MG63 (cell line): ENCODE data around the gene RSRC1. TPM values are rescaled to one million over a fixed set of nuclear protein-coding genes. Genes with fewer than 3 reads are reported as not detected.
"Not testable (repeated sequence)": the region's sequence is repeated elsewhere in the genome, so short reads cannot be mapped to it uniquely, and the experiment has no call there.

Source experiments
- DNase-seq: peaks from one replicate; pipeline ENCODE4 v3.0.0-alpha.2; 2020
- H3K27me3 ChIP-seq: fragments of 250-450 bp; sonication (Bioruptor Pico); 2 replicates; pipeline ENCODE4 v1.5.1; 2020; ENCODE audit warnings: mild to moderate bottlenecking, moderate library complexity
- H3K36me3 ChIP-seq: fragments of 250-450 bp; sonication (Bioruptor Pico); 2 replicates; pipeline ENCODE4 v1.5.1; 2020; ENCODE audit warnings: mild to moderate bottlenecking, moderate library complexity
- H3K4me3 ChIP-seq: fragments of 250-450 bp; sonication (Bioruptor Pico); 2 replicates; pipeline ENCODE4 v1.5.1; 2020; ENCODE audit warnings: mild to moderate bottlenecking, moderate library complexity
- H3K9me3 ChIP-seq: fragments of 250-450 bp; sonication (Bioruptor Pico); 2 replicates; pipeline ENCODE4 v1.5.1; 2020; ENCODE audit warnings: mild to moderate bottlenecking, moderate library complexity
- total RNA-seq: library from RNA; depleted of rRNA; stranded (reverse); fragments of >200 nt; shearing (Covaris generic); gene quantifications from 2 replicates; pipeline ENCODE4 v1.2.3, GENCODE V29; 2014; ENCODE audit warnings: low replicate concordance

Gene RSRC1
- total RNA-seq, 1 experiment from 2014 or later = 42.6 TPM

DNA sequence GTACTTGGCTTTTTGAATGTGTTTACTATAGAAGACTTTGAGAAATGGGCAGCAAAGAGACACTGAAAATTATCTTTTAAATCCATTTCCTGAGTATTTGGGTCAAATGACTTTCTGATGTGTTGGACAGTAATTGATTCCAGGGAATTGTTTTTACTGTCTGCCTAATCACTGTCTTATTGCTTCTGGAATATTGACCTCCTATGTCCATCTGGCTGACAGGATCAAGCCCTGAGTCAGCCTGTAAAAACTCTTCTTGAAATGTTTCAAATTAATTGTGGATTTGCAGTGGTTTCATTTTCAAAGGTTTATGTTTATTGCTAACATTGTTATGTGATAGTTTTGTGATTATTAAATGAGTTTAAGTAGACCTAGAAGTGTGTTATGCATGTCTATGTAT lies 410.5 kb downstream of the RSRC1 start:
- no peaks in the 10 kb centered on the region for H3K9me3 ChIP-seq
- H3K27me3 ChIP-seq = no peaks in the 10 kb centered on the region
- H3K36me3 ChIP-seq = no peaks in the 10 kb centered on the region
- H3K4me3 ChIP-seq = no peak overlapping the region
- DNase-seq = no peak

DNA sequence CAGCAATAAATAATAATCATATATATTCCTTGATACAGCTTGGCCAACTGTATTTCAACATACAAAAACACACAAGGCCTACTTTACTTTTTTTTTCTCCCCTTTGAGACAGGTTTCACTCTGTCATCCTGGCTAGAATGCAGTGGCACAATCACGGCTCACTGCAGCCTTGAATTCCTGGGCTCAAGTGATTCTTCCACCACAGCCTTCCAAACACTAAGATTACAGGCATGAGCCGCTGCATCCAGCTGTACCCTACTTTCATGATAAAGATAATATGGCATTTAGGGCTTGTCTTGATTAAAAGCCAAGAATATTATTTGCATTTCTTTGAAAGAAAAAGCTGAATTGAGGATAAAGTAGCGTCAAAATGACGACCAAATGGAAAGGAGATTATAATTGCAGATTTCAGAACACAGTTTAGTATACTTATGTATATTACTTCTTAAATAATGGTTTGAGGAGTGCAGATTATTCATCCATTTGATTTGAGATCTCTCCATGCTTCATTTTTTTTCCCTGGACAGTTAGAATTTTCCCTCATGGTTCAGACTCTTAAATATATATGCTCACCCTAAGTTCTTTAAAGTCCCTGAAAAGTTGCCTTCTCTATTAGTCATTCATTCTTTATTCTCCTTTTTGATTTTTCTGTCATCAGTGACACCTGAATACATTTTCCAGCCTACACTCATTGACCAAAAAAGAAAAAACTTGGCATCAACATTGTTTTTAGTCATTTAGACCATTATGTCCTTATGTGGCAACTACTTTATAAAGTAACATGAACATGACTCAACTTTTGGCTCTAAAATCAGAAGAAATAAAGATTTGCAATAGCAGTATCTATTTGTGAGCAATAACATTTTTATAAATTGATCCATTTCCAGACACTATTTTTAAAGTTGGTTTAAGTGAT lies 412.6 kb downstream of the RSRC1 start:
- no peak for DNase-seq
- H3K27me3 ChIP-seq = no peaks in the 10 kb centered on the region
- no peak overlapping the region for H3K4me3 ChIP-seq
- H3K36me3 ChIP-seq = no peaks in the 10 kb centered on the region
- no peaks in the 10 kb centered on the region for H3K9me3 ChIP-seq

DNA sequence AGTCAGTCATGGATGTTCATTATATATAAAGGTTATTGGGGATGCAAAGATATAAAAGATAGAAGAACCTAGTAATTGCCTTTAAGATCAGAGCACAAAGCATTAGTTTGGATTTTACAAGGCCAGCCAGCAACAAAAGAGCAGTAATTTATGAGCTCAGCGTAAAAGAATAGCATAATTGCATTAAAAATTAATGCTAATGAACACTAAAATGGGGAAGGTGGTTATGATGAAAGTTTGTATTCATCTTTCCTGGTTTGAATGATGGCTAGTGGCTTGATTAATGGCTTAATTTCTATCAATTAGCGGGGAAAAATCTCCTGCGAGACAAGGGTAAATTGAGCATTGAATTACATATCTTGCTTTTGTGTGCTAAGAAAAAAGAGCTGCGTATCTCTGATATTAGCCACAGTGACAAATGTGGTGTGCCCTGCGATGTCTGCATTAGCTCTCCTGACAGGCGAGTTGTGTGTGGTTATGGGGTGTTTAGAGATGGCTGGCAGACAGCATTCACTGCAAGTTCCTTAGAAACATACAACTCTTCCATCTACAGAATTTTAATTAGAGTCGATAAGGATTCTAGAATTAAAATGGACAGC lies 418.3 kb downstream of the RSRC1 start:
- Histone ChIP-seq H3K36me3 (no peaks in the 10 kb centered on the region), H3K9me3 (no peaks in the 10 kb centered on the region), H3K4me3 (no peak overlapping the region), H3K27me3 (no peaks in the 10 kb centered on the region)
- DNase-seq = no peak

DNA sequence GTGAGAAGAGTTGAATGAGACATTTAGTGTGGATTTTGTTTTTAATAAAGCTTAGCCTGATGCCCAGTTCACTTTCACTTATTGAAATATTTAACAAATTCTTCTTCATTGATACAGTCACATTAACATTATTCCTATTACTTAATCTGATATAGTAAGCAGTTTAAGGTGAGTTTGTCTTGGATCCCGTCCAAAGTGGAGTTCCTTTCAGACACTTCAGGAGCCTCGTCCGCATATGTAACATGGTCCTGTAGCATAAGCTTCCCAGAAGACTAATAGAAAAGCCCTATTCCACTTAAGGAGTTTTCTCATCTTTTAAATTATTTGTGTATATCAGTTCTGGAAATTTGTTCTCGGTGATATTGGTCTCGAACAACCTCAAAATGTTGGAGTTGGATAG lies 421.4 kb downstream of the RSRC1 start:
- no peak overlapping the region for H3K4me3 ChIP-seq
- no peaks in the 10 kb centered on the region for H3K27me3 ChIP-seq
- H3K36me3 ChIP-seq = no peaks in the 10 kb centered on the region
- H3K9me3 ChIP-seq = no peaks in the 10 kb centered on the region
- DNase-seq = no peak

DNA sequence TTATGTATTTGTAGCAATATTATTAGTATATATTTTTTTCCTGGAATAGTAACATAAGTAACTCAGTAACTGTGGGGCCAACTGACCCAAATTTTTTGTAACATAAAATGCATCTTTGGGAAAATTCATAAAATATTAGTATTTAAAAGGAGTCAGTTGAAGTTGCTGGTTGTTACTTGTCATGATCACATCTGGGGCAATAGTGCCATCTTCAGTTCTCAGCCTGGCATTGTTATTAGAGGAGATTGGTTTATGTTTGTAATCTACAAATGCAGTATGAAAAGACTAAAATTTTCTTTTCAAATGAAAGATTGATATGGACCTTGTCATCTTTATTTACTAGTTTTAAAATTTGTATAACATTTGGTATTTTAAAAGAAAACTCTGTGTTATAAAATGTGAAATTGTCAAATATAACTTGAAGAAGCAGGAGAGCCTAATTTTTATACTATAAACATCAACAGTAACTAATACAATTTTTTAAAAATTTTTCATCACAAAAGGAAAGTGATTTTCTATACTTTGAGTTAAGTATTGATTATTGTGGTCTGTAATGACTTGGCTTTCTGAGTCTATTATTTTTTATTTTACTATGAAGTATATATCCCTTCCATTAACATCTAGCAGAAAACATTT lies 422.3 kb downstream of the RSRC1 start:
- Histone ChIP-seq H3K4me3 (no peak overlapping the region), H3K36me3 (no peaks in the 10 kb centered on the region), H3K27me3 (no peaks in the 10 kb centered on the region), H3K9me3 (no peaks in the 10 kb centered on the region)
- no peak for DNase-seq

DNA sequence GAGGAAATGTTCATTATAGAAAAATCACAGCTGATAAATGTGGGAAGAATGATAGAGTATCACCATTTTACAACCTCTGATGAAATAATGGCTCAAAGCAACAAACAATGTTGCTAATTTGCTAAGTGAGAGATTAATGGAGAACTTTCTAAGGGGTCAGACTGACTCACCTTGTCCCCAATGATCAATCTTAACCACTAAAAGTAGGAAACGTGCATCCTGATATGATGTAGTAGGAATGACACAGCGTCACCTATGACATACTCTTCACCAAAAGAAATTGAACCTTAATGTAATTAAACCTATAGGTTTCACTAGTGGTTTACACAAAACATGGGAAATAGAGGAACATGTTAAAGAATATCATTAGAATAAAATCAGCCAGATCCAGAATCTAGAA lies 426.0 kb downstream of the RSRC1 start:
- Histone ChIP-seq H3K27me3 (no peaks in the 10 kb centered on the region), H3K9me3 (no peaks in the 10 kb centered on the region), H3K4me3 (no peak overlapping the region), H3K36me3 (no peaks in the 10 kb centered on the region)
- DNase-seq = no peak

DNA sequence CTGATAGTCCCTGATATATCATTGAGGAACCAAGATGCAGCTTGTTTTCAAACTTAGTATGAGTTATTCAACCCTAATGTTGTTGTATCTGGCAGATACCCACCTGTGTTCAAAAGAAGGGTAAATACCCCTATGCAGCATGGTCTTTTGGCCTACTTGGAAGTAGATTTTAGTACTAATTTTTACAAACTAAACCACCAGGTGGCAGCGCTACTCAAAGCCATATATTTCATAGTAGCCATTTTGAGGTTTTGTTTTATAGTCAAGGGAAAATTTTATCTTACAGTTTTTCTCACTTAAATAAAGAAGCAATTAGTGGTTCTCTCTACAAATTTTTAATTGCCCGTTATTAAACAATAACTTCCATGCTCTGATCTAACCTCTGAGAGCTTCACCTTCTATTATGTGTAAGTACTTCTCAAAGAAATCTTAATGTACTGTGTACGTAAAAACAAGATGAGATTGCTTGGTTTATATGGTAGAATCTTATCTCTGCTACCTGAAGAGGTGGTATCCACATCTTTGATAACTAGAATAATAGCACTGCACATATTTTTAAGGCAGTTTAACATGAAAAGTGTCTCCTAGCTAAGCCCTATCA lies 429.6 kb downstream of the RSRC1 start:
- Histone ChIP-seq H3K4me3 (no peak overlapping the region), H3K36me3 (no peaks in the 10 kb centered on the region), H3K27me3 (no peaks in the 10 kb centered on the region), H3K9me3 (no peaks in the 10 kb centered on the region)
- no peak for DNase-seq

DNA sequence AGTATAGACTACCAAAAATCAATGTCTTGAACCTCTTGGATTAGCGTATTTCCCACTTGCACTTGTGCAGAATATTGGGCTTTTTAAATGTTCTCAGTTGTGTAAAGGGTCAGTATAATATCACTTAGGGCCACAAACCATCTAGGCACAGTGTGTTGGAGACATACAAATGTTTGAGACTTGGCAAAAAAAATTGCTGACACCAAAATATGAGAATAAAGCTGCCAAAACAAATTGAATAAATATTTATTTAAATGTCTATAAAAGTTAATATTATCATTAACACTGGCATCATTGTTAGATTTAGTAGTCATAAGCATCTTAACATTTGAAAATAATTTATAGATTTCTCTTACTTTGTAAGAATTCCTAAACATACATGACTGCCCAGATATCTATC lies 430.2 kb downstream of the RSRC1 start:
- DNase-seq = no peak
- H3K4me3 ChIP-seq = no peak overlapping the region
- no peaks in the 10 kb centered on the region for H3K36me3 ChIP-seq
- no peaks in the 10 kb centered on the region for H3K9me3 ChIP-seq
- H3K27me3 ChIP-seq = no peaks in the 10 kb centered on the region

DNA sequence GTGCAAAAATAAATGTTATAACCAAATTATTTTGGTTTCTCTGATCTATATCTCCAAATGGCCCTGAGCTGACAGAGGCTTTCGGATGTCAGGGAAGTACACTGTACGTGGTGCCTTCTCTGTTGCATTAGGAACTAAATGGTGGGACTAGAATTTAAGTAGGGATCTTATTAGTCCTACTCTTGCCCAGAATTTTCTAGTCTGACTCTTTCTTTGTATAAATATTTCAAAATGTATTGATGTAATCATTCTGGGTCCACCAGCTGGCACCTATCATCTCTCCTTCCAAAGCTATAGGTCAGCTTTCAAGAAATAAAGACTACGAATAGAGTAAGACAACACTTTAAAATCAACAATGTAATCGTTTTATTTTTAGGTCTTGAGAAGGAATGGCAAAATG lies 438.8 kb downstream of the RSRC1 start:
- no peaks in the 10 kb centered on the region for H3K27me3 ChIP-seq
- no peak for DNase-seq
- H3K4me3 ChIP-seq = no peak overlapping the region
- H3K36me3 ChIP-seq = no peaks in the 10 kb centered on the region; the same call in 1 of the 2 replicates
- H3K9me3 ChIP-seq = no peaks in the 10 kb centered on the region

DNA sequence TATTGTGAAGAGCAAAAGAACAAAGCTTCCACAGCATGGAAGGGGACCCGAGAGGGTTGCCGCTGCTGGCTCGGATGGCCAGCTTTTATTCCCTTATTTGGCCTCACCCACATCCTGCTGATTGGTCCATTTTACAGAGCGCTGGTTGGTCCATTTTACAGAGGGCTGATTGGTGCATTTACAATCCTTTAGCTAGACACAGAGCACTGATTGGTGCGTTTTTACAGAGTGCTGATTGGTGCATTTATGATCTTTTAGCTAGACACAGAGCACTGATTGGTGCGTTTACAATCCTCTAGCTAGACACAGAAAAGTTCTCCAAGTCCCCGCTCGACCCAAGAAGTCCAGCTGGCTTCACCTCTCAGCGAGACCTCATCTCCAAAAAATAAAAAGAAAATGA lies 440.0 kb downstream of the RSRC1 start:
- not testable (repeated sequence) for DNase-seq, H3K4me3 ChIP-seq, H3K36me3 ChIP-seq, H3K9me3 ChIP-seq, H3K27me3 ChIP-seq

DNA sequence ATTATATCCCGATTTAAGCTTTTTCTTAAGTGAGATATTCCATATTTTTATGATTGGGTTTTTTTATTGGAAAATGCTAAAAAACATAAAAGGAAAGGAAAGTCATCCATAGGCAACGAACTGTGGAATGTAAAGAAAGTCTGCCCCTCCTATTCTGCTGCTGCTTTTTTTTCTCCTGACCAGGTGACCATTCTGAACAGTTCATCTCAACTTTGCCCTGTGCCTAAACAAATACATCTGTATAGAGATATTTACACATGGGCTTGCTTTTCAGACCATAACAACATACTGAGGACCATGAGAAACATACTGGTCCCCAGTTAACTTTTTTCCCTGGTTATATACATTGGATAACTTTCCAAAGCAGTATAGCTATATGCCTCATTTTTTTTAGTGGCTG lies 442.2 kb downstream of the RSRC1 start:
- Histone ChIP-seq H3K27me3 (no peaks in the 10 kb centered on the region), H3K36me3 (no peaks in the 10 kb centered on the region; the same call in 1 of the 2 replicates), H3K9me3 (no peaks in the 10 kb centered on the region), H3K4me3 (no peak overlapping the region)
- no peak for DNase-seq

DNA sequence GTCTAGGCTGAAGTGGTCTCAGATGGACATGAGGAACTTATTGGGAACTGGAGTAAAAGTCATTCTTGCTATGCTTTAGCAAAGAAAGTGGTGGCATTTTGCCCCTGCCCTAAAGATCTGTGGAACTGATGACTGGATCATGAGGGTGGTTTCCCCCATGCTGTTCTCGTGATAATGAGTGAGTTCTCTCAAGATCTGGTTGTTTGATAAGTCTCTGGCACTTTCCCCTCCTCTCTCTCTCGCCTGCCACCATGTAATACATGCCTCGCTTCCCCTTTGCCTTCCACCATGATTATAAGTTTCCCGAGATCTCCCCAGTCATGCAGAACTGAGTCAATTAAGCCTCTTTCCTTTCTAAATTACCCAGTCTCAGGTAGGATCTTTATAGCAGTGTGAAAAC lies 449.6 kb downstream of the RSRC1 start:
- no peaks in the 10 kb centered on the region for H3K36me3 ChIP-seq
- no peaks in the 10 kb centered on the region for H3K27me3 ChIP-seq
- DNase-seq = no peak
- no peaks in the 10 kb centered on the region for H3K9me3 ChIP-seq
- no peak overlapping the region for H3K4me3 ChIP-seq

DNA sequence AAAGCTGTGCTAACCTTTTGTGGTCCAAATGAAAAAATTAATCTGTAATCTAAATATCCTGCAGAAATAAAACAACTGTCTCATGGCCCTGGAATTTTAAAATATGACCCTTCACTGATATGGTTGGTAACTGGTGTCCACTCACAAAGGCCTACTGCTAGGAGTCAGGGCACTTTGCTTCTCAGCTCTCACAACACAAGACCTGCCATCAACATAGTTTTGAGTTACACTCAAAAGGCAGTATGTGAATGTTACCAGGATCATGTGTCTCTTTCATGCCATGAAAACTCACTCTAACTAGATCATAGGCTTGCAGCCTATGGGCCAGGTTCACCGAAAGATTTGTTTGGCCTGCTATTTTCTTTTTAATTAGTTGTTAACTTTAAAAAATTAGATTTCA lies 451.1 kb downstream of the RSRC1 start:
- DNase-seq = no peak
- H3K4me3 ChIP-seq = no peak overlapping the region
- no peaks in the 10 kb centered on the region for H3K27me3 ChIP-seq
- no peaks in the 10 kb centered on the region for H3K9me3 ChIP-seq
- H3K36me3 ChIP-seq = no peaks in the 10 kb centered on the region

DNA sequence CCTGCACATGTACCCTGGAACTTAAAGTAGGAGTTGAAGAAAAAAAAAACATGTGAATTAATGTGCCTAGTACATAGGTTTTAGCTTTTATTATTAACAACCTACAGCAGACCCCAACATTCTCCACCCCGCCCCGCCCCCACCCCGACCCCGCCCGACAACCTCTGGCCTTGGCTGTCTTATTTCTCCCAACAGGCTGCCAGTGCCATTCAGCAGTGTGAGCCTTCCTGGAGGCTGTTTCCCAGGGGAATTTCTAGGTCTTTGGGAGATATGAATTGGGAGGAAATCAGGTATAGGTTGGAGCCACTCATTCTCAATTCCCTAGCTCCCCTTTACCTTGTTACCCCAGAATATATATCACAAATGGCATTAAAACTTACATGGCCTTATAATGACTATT lies 452.8 kb downstream of the RSRC1 start:
- Histone ChIP-seq H3K9me3 (no peaks in the 10 kb centered on the region), H3K4me3 (no peak overlapping the region), H3K36me3 (no peaks in the 10 kb centered on the region), H3K27me3 (no peaks in the 10 kb centered on the region)
- DNase-seq = no peak

DNA sequence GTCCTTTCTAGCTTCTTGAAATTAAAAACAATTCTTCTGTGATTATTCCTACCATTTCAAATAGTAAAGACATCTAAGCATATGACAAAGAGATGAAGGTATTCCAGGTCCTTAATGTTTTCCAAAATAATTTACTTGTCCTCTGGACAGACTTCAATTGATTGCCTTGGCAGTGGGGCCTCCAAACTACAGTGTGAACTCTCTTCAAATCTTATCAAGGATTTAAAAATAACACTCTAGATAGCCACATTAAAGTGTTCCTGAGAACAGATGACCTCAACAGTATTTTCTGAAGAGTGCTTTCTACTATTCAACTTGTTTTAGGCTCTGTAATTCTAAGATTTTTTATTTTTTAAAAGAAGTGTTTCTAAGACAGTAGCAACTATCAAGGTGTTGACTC lies 453.2 kb downstream of the RSRC1 start:
- Histone ChIP-seq H3K36me3 (no peaks in the 10 kb centered on the region), H3K27me3 (no peaks in the 10 kb centered on the region), H3K9me3 (no peaks in the 10 kb centered on the region), H3K4me3 (no peak overlapping the region)
- no peak for DNase-seq

DNA sequence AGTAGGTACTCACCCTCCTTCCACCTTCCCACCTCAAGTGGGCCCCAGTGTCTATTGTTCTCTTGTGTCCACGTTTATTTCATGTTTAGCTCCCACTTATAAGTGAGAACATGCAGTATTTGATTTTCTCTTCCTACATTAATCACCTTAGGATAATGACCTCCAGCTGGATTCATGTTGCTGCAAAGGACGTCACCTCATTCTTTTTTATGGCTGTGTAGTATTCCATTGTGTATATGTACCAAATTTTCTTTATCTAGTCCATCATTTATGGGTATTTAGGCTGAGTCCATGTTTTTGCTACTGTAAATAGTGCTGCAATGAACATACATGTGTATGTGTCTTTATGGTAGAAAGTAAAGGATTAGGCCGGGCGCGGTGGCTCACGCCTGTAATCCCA lies 455.2 kb downstream of the RSRC1 start:
- no peaks in the 10 kb centered on the region for H3K36me3 ChIP-seq
- H3K9me3 ChIP-seq = no peaks in the 10 kb centered on the region
- H3K4me3 ChIP-seq = no peak overlapping the region
- no peak for DNase-seq
- no peaks in the 10 kb centered on the region for H3K27me3 ChIP-seq

DNA sequence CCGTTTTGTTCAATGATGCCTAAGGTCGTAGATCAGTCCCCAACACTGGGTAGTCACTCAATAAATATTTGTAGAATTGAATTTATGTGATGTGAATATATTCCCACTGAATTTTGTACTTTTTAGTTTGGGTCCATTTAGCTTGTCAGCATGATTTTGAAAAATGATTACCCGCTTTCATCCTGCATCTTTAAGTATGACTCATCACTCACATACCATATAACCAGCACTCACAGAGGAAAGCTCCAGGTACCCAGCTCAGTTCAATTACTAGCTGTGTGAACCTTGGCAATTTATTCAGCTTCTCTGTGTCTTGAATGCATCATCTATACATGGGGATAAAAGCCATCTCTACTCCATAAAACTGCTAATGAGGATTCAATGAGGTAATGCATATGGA lies 458.9 kb downstream of the RSRC1 start:
- Histone ChIP-seq H3K9me3 (no peaks in the 10 kb centered on the region), H3K36me3 (no peaks in the 10 kb centered on the region), H3K4me3 (no peak overlapping the region), H3K27me3 (no peaks in the 10 kb centered on the region)
- no peak for DNase-seq
